Limb (tissue), 2 donors: ENCODE results near the gene UTP15.
A peak's percentile ranks its signal among the peaks of the same experiment; 100 is the strongest.

Experiments used
- DNase-seq, 2 donors: peaks; one replicate each; pipeline ENCODE4 v3.0.0-alpha.2; 2016; ENCODE audit errors: extremely low spot score in 2 of 2

The UTP15 gene

DNA sequence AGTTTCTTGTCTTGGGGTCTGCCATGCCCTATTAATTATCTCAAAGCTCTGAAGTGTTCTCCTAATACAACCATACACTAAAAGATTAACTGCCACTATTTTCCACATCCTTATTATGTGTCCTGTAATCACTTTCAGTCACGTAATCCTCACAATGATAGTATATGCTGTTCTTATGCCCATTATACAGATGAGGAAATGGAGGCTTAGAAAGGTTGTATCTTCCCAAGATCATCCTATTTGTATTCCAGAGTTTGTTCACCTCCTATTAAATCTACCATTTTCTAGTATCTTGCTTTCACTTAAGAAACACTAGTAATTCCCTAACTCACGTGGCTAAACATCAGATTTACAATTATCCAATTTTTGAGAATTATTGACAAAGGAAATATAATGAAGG, 57.5 kb downstream of the UTP15 start:
- no peak for DNase-seq

DNA sequence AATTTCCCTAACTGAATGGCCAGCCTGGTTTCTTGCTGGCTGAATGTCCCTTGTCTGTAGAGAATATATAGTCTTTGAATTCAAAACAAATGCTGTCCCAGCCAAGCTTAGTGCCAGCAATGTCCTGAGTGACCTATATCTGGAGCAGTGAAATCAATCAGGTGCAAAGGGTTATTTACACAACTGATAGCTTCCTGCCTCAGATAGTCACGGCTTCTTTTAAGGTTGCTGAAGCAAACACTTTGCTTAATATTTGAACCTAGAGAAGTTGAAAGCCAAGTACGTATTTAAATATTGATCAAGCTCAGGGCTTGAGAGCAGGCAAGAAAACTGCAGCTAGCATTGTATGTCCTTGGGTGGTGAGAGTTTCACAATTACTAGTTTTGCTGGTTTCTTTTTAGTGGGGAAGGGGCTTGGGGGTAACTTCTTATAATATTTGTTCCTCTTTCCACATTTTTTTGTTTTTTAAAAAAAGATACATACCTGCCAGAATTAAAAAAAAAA, 58.4 kb downstream of the UTP15 start:
- DNase-seq, result no peak

DNA sequence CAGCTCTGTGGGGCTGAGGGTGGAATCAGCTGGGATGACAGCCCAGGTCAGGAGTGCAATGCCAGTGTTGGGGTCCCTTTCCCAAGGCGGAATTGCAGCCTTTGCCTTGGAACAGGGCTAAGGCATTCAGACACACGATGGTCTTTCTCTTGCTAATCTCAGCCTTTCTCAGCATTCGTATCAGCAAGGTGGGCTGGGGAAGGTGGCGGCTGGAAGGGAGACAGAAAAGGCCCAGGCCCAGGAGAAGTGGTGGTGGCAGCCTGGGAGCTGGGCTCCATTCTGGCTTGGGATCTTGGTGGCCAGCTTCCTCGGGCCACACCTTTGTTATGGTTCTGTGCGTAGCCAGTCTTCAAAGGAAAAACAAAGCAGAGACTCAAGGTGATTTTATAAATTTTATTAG, 59.3 kb downstream of the UTP15 start:
- DNase-seq, result no peak

DNA sequence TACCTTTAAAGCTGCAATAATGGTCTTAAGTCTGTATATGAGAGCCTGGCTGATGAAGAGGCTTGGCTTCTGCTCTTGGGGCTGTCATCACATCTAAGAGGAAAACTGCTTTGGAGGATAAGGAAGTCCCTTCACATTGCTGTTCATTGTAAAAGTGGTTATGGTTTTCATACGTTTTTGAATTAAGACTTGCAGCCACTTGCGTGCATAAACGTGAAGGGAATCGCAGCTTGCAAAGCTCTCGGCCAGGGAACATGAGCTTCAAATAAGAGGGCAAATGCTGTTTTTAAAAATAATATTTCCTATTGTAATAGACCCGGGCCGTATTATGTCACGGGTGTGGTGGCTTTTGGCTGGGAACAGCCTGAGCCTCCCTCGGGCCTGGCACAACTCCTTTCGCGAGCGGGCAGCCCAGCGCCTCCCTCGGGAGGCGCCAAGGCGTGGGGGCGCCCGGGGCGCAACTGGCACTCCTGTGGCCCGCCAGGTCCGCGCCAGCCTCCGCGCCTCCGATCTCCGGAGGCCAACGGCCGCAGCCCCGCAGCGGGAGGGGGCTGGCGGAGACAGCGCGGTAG, 59.9 kb downstream of the UTP15 start:
- DNase-seq, result no peak

DNA sequence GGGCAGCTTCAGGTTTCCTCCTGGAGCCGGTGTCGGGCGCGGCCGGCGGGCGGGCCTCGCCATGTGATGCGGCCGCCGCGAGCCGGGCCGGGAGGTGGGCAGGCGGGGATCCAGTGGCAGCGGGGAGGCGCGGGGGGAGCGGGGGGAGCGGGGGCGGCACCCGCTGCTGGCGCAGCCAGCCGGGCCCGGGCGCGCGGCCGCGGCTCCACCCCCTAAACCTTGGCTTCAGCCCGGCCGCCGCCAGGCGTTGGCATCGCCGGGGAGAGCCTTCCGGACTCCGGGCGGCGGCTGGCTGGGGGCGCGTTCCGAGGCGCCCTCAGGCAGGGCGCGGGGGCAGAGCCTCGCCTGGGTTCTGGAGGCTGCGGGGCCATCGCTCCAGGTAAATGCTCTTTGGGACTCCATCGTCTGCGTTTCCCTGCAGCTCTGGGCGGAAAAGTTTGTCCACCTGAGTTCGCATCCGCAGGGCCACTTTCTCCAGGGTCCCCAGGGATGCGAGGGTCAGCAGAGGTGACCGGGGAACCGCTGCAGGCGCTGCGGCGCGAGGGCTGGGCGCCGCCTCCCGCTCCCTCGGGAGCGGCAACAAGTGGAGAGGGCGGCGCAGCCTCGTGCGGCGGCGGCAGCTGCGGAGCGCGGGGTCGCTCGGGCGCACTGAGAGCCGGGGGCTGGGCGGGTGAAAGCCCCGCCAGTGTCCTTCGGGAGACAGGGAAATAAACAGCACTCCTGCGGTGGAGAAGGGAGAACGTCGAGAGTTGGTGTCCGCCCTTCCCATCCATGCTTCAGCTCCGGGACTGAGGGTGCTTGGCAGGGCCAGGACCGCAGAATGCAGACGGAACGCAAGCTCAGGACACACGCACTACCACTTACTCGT, 60.6 kb downstream of the UTP15 start, which contains the start of gene ARHGEF28:
Gene ARHGEF28 (plus strand): TSS at position 253 of the 868 bp plus-strand sequence. CDS start 58,656 bp downstream, outside the sequence.
- DNase-seq, result peak in 1 of 2 donors; percentile 74

DNA sequence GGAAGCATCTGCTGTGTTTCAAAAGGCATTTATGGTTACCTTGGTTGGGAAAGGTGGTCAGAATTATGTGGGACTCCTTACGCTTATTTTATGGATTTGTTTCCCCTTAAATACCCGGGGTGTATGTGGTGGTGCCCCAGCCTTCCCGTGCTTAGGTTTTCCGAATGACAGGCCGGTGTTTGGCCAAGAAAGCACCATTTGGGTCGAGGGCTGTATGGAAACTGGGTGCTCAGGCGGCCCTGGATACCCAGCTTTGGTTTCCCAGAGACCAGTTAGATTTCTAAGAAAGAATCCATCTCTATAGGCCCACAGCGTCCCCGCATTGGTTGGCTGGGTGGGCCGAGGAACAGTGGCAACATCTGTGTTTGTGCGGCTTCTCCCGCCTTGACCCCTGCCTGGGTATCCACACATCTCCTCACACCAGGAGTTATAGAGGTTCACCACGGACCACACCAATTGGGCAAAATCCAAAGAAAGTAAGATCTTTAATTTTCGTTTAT, 61.3 kb downstream of the UTP15 start:
- no peak for DNase-seq

DNA sequence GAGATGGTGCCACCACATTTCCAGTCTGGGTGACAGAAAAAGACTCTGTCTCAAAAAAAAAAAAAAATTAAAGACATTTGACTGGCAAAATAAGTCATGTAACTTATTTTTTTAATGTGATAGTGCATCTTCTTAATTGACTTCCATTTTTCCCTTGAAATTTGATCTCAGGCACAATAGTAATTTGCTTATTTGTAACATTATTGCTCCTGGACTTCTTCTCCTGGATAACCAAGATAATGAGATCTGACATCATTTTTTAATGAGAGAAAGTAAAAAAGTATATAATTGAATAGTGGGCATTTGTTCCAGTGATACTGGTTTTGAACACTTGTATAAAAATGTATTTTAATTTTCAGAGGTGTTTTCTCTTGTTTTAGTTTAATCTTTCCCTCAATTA, 63.9 kb downstream of the UTP15 start:
- DNase-seq, result no peak

DNA sequence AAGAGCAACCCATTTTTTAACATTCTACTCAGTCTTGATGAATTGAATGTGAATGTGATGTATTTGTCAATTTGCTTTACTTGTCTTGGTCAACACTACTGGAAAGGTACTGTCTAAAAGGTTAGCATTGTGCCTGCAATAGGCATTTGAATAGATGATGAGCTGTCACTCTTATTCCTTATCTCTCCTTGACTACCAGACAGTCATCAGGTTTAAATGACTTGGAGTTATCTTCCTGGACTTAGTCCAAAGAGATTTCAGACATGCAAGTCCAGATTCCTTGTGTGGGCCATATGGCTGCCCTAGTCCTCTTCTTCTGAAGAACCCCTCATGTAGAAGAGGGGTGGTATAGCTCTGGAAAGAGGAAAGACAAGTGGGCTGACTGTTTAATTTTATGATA, 65.2 kb downstream of the UTP15 start:
- no peak for DNase-seq

DNA sequence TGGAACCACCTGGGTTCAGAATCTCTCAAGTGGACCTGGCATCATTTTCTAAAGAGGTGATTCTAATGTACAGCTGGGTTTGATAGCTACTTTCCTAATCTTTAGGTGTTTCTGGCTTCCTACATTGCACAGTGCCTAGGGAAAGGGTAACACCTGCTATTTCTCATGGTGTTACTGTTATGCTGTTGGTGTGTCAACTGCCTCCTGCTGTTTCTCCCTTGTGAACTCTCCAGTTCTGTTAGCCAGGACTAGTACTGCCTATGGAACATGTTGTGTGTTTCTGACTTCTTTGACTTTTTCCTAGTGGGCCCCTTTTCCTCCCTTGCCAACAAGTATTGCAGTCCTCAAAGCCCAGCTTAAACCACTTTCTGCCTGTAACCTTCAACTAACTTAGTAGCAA, 66.0 kb downstream of the UTP15 start:
- DNase-seq, result no peak
